Heart left ventricle (tissue), 13 donors: Measurements from ENCODE around the gene SYNE2.

Experiments used
- CTCF ChIP-seq, 12 donors: fragments of 200-600 bp; sonication (generic) in 4 of 12; IDR thresholded peaks; one replicate each; pipeline versions ENCODE4 v1.5.0 to v1.8.0; 2018 to 2022; ENCODE audit warnings: antibody characterized with exemption in 12 of 12, mild to moderate bottlenecking in 5 of 12
- POLR2A ChIP-seq, 2 donors: fragments of 450-650 bp; IDR thresholded peaks; one replicate each; pipeline ENCODE4 v1.6.1; 2017; ENCODE audit warnings: antibody characterized with exemption in 2 of 2, mild to moderate bottlenecking in 2 of 2, moderate library complexity in 2 of 2
- donor health status: ischemic (EF 13 %, LVEDD 7.1; RV severe dilation, severe dysfunction).
- donor health status: DM: no; HTN: yes; CAD: no.
- donor health status: DM: no; HTN: no; CAD: no.
- donor health status: ischemic (EF 25% LVEDD 6.9; RV normal size, moderate dysfunction).
- donor health status: ischemic (EF 25% LVEDD 5.7; RV mildly dilated, moderate dysfunction).
- donor health status: ischemic (EF 35%, LVEDD 5.7; RV mildly dilated, moderate dysfunction).
- donor health status: nonischemic (EF 11% LVEDD 7.7; RV severe dilation, severe dysfunction).
- donor health status: DM: yes; HTN: yes; CAD: no.
- donor health status: PGD.
- donor health status: ischemic (EF 29% LVEDD 5.4; RV normal size, mild dysfunction).
- donor health status: nonischemic (EF 23%, LVEDD 6.1; RV moderate dilation, normal function).

- TF ChIP-seq CTCF (IDR thresholded peaks at IDR 0.05): no peak
- no peak for TF ChIP-seq POLR2A (IDR thresholded peaks at IDR 0.05)
These were observed 35.1 kb downstream of the SYNE2 start for GRCh38 chr14:63887899-63888298.
